SK-N-SH (cell line): ENCODE data around the gene GRB7.

ENCODE experiments used
- EP300 ChIP-seq, 2 experiments: IDR thresholded peaks; 2 replicates each; pipeline versions ENCODE4 v1.4.0 to v1.6.1; 2012; ENCODE audit warnings: borderline replicate concordance in 1 of 2, low read depth in 1 of 2, low read length in 1 of 2
- EZH2phosphoT487 ChIP-seq: fragments of 200-600 bp; sonication (generic); IDR thresholded peaks from 2 replicates; pipeline ENCODE4 v1.6.1; 2017; ENCODE audit warnings: low read depth, mixed run types, mild to moderate bottlenecking, antibody characterized with exemption, moderate library complexity, borderline replicate concordance
- FOXJ3 ChIP-seq: sonication (generic); formaldehyde crosslinking; IDR thresholded peaks from 2 replicates; pipeline ENCODE4 v1.5.1; 2020; ENCODE audit warnings: mild to moderate bottlenecking, missing genetic modification reagents
- RAD21 ChIP-seq: IDR thresholded peaks from 2 replicates; pipeline ENCODE4 v1.6.1; 2012; ENCODE audit warnings: mild to moderate bottlenecking, low read length
- RCOR1 ChIP-seq: fragments of 150-350 bp; IDR thresholded peaks from 2 replicates; pipeline ENCODE4 v1.6.1; 2017; ENCODE audit warnings: antibody characterized with exemption, low read length
- RFX5 ChIP-seq: IDR thresholded peaks from 2 replicates; pipeline ENCODE4 v1.6.1; 2012; ENCODE audit warnings: mild to moderate bottlenecking, improper control_type of control experiment, low read length
- TF ChIP-seq, protein P1 (sequence below): IDR thresholded peaks from 2 replicates; pipeline ENCODE4 v1.4.0; 2012; ENCODE audit warnings: low read depth
- TF ChIP-seq, protein P2 (sequence below): fragments of 200-600 bp; sonication (generic); IDR thresholded peaks from 2 replicates; pipeline ENCODE4 v1.6.1; 2017; ENCODE audit warnings: antibody characterized with exemption, mild to moderate bottlenecking, moderate library complexity
- TF ChIP-seq, protein P3 (sequence below): fragments of 150-350 bp; IDR thresholded peaks from 2 replicates; pipeline ENCODE4 v1.6.1; 2016; ENCODE audit warnings: mild to moderate bottlenecking, low read depth, low read length

DNA sequence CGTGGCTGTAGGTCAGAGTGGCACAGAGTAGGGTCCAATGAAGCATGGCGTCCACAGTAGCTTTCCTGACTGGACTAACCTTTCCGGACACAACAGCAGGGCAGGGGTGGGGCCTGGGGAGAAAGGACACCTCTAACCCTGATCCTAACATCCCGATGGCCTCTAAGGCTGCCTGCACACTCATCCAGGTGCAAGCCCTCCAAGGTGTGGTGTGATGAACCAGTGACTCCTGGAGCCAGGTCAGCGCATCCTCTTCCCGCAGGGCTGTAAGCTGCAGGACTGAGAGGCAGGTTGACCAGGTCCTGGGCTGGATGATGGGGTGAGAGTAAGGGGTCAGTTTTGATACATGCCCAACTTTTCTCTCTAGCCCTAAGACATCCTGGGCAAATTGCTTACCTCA, 41.0 kb upstream of the GRB7 start:
- TF ChIP-seq, protein P1, sequence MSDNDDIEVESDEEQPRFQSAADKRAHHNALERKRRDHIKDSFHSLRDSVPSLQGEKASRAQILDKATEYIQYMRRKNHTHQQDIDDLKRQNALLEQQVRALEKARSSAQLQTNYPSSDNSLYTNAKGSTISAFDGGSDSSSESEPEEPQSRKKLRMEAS, result no peak
- TF ChIP-seq, protein P2, sequence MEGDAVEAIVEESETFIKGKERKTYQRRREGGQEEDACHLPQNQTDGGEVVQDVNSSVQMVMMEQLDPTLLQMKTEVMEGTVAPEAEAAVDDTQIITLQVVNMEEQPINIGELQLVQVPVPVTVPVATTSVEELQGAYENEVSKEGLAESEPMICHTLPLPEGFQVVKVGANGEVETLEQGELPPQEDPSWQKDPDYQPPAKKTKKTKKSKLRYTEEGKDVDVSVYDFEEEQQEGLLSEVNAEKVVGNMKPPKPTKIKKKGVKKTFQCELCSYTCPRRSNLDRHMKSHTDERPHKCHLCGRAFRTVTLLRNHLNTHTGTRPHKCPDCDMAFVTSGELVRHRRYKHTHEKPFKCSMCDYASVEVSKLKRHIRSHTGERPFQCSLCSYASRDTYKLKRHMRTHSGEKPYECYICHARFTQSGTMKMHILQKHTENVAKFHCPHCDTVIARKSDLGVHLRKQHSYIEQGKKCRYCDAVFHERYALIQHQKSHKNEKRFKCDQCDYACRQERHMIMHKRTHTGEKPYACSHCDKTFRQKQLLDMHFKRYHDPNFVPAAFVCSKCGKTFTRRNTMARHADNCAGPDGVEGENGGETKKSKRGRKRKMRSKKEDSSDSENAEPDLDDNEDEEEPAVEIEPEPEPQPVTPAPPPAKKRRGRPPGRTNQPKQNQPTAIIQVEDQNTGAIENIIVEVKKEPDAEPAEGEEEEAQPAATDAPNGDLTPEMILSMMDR, result no peak
- TF ChIP-seq FOXJ3 (CRISPR knock-in tag) (no peak), RAD21 (no peak), EZH2phosphoT487 (no peak), EP300 (IDR thresholded peaks at IDR 0.05; ENCODE audit: borderline replicate concordance in 1 of 2, low read depth in 1 of 2, low read length in 1 of 2) (no peak), RCOR1 (no peak), RFX5 (no peak)
- TF ChIP-seq, protein P3, sequence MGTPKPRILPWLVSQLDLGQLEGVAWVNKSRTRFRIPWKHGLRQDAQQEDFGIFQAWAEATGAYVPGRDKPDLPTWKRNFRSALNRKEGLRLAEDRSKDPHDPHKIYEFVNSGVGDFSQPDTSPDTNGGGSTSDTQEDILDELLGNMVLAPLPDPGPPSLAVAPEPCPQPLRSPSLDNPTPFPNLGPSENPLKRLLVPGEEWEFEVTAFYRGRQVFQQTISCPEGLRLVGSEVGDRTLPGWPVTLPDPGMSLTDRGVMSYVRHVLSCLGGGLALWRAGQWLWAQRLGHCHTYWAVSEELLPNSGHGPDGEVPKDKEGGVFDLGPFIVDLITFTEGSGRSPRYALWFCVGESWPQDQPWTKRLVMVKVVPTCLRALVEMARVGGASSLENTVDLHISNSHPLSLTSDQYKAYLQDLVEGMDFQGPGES, result no peak
